PC-9 (cell line): ENCODE measurements around the gene REEP6. TPM values are rescaled to one million over a fixed set of nuclear protein-coding genes. Genes with fewer than 3 reads are reported as not detected.
"Not testable (repeated sequence)": the region's sequence is repeated elsewhere in the genome, so short reads cannot be mapped to it uniquely, and the experiment has no call there.

Experiments used
- BruUV-seq: library from RNA; stranded (reverse); fragments of 400-500 nt; replicated peaks from 2 replicates; lab custom pipeline; 2021; lab: Mats Ljungman, UMichigan
- CTCF ChIA-PET: fragments of 300-600 bp; sonication (Branson Sonifier 250); formaldehyde crosslinking; loops from one replicate; lab custom pipeline; 2022; ENCODE audit warnings: antibody characterized with exemption; lab: Charles Lee
- POLR2A ChIA-PET: fragments of 300-600 bp; sonication (Branson Sonifier 250); formaldehyde crosslinking; loops from one replicate; lab custom pipeline; 2022; ENCODE audit warnings: antibody characterized with exemption; ENCODE audit not compliant: unreplicated experiment; lab: Charles Lee
- DNase-seq, 2 experiments: peaks; one replicate each; pipeline versions ENCODE4 v3.0.0 to v3.0.0-alpha.2; 2015 to 2022; ENCODE audit warnings: mixed read lengths in 1 of 2
- H2AFZ ChIP-seq: fragments of 200-600 bp; sonication (generic); 2 replicates; pipeline ENCODE4 v1.8.1; 2017; ENCODE audit warnings: antibody characterized with exemption
- H3F3A ChIP-seq: fragments of 200-600 bp; sonication (generic); 2 replicates; pipeline ENCODE4 v1.8.1; 2017; ENCODE audit warnings: antibody characterized with exemption, mild to moderate bottlenecking, low read depth; ENCODE audit not compliant: insufficient read depth
- H3K27ac ChIP-seq: fragments of 200-600 bp; sonication (generic); 2 replicates; pipeline ENCODE4 v1.6.1; 2016; ENCODE audit warnings: mixed run types
- H3K27me3 ChIP-seq: fragments of 200-600 bp; sonication (generic); 2 replicates; pipeline ENCODE4 v1.6.1; 2016; ENCODE audit warnings: low read depth, mixed run types; ENCODE audit not compliant: insufficient read depth
- H3K36me3 ChIP-seq: fragments of 200-600 bp; sonication (generic); 2 replicates; pipeline ENCODE4 v1.6.1; 2016; ENCODE audit warnings: low read depth, mixed run types
- H3K4me1 ChIP-seq: fragments of 200-600 bp; sonication (generic); replicated peaks from 2 replicates; pipeline ENCODE4 v1.6.1; 2016; ENCODE audit warnings: mixed run types; ENCODE audit not compliant: insufficient read depth
- H3K4me2 ChIP-seq: fragments of 200-600 bp; sonication (generic); 2 replicates; pipeline ENCODE4 v1.6.1; 2017; ENCODE audit warnings: mixed run types
- H3K4me3 ChIP-seq: fragments of 200-600 bp; sonication (generic); 2 replicates; pipeline ENCODE4 v1.6.1; 2016; ENCODE audit warnings: mixed run types
- H3K79me2 ChIP-seq: fragments of 200-600 bp; sonication (generic); 2 replicates; pipeline ENCODE4 v1.6.1; 2017; ENCODE audit warnings: low read depth, mixed run types
- H3K9me2 ChIP-seq: fragments of 200-600 bp; sonication (generic); 2 replicates; pipeline ENCODE4 v1.8.1; 2017; ENCODE audit warnings: mild to moderate bottlenecking; ENCODE audit not compliant: insufficient read depth
- H3K9me3 ChIP-seq: fragments of 200-600 bp; sonication (generic); 2 replicates; pipeline ENCODE4 v1.8.1; 2016; ENCODE audit warnings: low read depth; ENCODE audit not compliant: insufficient read depth
- H4K20me1 ChIP-seq: fragments of 200-600 bp; sonication (generic); 2 replicates; pipeline ENCODE4 v1.8.1; 2017; ENCODE audit not compliant: insufficient read depth
- EZH2 ChIP-seq: fragments of 200-600 bp; sonication (generic); IDR thresholded peaks from 2 replicates; pipeline ENCODE4 v1.8.0; 2017; ENCODE audit warnings: antibody characterized with exemption, low read depth
- intact Hi-C: fragments of 100-400 bp; cut with micrococcal nuclease; formaldehyde crosslinking; loops from one replicate; pipeline ENCODE4 v1.10.0; 2022; ENCODE audit not compliant: unreplicated experiment
- total RNA-seq: library from RNA; stranded (reverse); gene quantifications from 2 replicates; pipeline ENCODE4 v1.2.3, GENCODE V29; 2021
- TF ChIP-seq, protein P1 (sequence below): fragments of 200-600 bp; sonication (generic); conservative IDR thresholded peaks from 2 replicates; pipeline ENCODE4 v1.6.1; 2017; ENCODE audit warnings: mixed run types, antibody characterized with exemption, mild to moderate bottlenecking, moderate library complexity

Gene REEP6
- total RNA-seq, 1 experiment from 2014 or later, result 39.5 TPM

DNA sequence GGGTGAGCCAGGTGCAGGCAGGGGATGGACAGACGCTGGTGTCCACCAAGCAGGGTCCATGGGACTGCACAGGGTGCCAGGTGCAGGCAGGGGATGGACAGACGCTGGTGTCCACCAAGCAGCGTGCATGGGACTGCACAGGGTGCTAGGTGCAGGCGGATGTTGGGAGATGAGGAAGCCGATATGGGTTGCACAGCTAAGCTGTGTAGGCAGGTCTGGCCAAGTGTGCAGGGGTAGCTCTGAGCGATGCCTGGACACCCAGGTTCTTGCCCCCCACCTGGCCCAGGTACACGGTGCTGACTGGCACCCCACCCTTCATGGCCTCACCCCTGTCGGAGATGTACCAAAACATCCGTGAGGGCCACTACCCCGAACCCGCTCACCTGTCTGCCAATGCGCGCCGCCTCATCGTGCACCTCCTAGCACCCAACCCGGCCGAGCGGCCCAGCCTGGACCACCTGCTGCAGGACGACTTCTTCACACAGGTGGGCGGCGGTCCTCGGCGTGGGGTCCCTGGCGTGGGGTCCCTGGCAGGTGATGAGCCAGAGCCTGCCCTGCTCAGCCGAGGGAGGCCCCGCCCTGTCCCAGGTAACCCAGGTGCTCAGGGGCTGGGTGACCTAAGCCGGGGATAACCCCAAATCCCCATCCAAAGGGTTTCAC is 36.8 kb downstream of the REEP6 start:
- DNase-seq, result no peak
- Histone ChIP-seq H2AFZ (no peak overlapping the region), H3K27me3 (0 out of 2 replicates have a peak, but pooled peaks cover 8% of the 10 kb centered on the region), H3K4me1 (no peaks in the 10 kb centered on the region), H3K27ac (no peak overlapping the region), H3K36me3 (no peaks in the 10 kb centered on the region), H3K79me2 (no peaks in the 10 kb centered on the region), H3K4me2 (no peak overlapping the region), H3K9me2 (no peaks in the 10 kb centered on the region), H3F3A (no peaks in the 10 kb centered on the region), H4K20me1 (no peaks in the 10 kb centered on the region), H3K4me3 (no peak overlapping the region), H3K9me3 (no peaks in the 10 kb centered on the region)
- intact Hi-C loops, result no loop called here
- CTCF ChIA-PET, result interaction anchor here (0.6 kb wide), 1 partner anchor 14 kb away, joined by 5 read pairs; no protein-coding TSS in a partner anchor
- no peak for TF ChIP-seq EZH2
- TF ChIP-seq, protein P1, sequence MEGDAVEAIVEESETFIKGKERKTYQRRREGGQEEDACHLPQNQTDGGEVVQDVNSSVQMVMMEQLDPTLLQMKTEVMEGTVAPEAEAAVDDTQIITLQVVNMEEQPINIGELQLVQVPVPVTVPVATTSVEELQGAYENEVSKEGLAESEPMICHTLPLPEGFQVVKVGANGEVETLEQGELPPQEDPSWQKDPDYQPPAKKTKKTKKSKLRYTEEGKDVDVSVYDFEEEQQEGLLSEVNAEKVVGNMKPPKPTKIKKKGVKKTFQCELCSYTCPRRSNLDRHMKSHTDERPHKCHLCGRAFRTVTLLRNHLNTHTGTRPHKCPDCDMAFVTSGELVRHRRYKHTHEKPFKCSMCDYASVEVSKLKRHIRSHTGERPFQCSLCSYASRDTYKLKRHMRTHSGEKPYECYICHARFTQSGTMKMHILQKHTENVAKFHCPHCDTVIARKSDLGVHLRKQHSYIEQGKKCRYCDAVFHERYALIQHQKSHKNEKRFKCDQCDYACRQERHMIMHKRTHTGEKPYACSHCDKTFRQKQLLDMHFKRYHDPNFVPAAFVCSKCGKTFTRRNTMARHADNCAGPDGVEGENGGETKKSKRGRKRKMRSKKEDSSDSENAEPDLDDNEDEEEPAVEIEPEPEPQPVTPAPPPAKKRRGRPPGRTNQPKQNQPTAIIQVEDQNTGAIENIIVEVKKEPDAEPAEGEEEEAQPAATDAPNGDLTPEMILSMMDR, result no peak
- no TSS peak for BruUV-seq
- POLR2A ChIA-PET, result no interaction called here

DNA sequence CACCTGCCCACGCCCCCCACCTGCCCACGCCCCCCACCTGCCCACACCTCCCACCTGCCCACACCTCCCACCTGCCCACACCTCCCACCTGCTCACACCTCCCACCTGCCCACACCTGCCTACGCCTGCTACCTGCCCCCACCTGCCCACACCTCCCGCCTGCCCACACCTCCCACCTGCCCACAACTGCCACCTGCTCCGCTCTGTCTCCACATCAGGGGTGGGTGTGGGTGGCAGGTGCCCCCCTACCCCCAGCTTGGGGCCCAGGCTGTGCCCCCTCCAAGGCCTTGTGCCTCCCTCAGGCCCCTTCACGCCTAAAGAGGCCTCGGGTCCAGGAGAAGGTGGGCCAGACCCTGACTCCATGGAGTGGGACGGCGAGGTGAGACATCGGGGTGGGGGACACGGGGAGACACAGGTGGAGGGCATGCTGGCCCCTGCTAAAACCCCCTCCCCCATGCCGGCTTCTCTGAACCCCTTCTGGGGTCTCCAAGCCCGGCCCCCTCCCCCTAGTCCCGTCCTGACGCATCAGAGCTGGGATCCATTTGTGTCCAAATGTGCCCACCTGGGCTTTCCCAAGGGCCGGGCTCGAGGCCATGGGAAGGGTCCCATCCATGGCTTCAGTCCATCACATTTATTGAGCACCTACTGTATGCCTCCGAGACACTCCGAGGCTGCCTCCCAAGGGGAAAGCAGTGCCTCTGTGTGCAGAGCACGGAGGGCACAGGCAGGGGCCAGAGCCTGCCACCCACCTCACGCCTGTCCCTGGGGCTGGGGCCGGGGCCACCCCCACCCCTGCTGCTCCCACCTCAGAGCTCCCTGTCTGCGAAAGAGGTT is 37.8 kb downstream of the REEP6 start:
- Histone ChIP-seq H3K27ac (no peak overlapping the region), H2AFZ (no peak overlapping the region), H3K4me2 (no peak overlapping the region), H4K20me1 (no peaks in the 10 kb centered on the region), H3F3A (no peaks in the 10 kb centered on the region), H3K9me3 (no peaks in the 10 kb centered on the region), H3K9me2 (no peaks in the 10 kb centered on the region), H3K79me2 (no peaks in the 10 kb centered on the region), H3K36me3 (no peaks in the 10 kb centered on the region), H3K4me3 (no peak overlapping the region), H3K4me1 (no peaks in the 10 kb centered on the region), H3K27me3 (0 out of 2 replicates have a peak, but pooled peaks cover 8% of the 10 kb centered on the region)
- DNase-seq, result no peak
- no peak for TF ChIP-seq EZH2
- TF ChIP-seq, protein P1, result no peak
- ChIA-PET POLR2A (no interaction called here), CTCF (no interaction called here)
- BruUV-seq, result no TSS peak
- intact Hi-C loops, result no loop called here

DNA sequence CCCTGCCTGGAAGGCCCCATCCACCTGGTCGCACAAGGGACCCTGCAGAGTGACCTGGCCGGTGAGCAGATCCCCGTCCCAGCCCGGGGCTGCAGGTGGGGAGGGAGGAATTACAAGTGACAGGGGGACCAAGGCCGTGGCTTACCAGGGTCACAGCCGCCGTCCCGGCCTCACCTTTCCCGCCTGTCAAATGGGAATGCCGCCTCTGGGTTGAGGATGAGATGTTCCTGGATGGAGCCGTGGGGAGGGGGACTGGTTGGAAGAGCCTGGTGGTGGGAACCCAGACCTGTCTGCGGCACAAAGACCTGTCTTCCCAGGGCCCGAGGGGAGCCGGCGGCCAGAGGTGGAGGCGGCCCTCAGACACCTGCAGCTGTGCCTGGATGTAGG is 38.4 kb downstream of the REEP6 start:
- Histone ChIP-seq H3K79me2 (no peaks in the 10 kb centered on the region), H3K9me3 (no peaks in the 10 kb centered on the region), H3K4me1 (no peaks in the 10 kb centered on the region), H3K4me3 (no peak overlapping the region), H3K4me2 (no peak overlapping the region), H3F3A (no peaks in the 10 kb centered on the region), H3K36me3 (no peaks in the 10 kb centered on the region), H2AFZ (no peak overlapping the region), H3K27me3 (0 out of 2 replicates have a peak, but pooled peaks cover 8% of the 10 kb centered on the region), H4K20me1 (no peaks in the 10 kb centered on the region), H3K27ac (no peak overlapping the region), H3K9me2 (no peaks in the 10 kb centered on the region)
- DNase-seq, result no peak
- intact Hi-C loops, result no loop called here
- no TSS peak for BruUV-seq
- CTCF ChIA-PET, result no interaction called here
- POLR2A ChIA-PET, result no interaction called here
- TF ChIP-seq, protein P1, result no peak
- no peak for TF ChIP-seq EZH2

DNA sequence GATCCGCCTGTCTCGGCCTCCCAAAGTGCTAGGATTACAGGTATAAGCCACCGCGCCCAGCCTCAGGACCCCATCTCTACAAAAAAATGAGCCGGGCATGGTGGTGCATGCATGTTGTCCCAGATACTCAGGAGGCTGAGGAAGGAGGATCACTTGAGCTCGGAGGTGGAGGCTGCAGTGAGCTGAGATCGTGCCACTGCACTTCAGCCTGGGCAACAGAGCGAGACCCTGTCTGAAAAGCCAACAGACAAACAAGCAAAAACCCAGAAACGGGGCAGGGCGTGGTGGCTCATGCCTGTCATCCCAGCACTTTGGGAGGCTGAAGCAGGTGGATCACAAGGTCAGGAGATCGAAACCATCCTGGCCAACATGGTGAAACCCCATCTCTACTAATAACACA is 39.9 kb downstream of the REEP6 start:
- H3K36me3 ChIP-seq, BruUV-seq, H3K27ac ChIP-seq, H3K4me3 ChIP-seq, H3K79me2 ChIP-seq, H3K27me3 ChIP-seq, H4K20me1 ChIP-seq, POLR2A ChIA-PET, H3K9me3 ChIP-seq, H2AFZ ChIP-seq, H3F3A ChIP-seq, H3K4me1 ChIP-seq, H3K9me2 ChIP-seq, DNase-seq, intact Hi-C loops, H3K4me2 ChIP-seq: not testable (repeated sequence)
- CTCF ChIA-PET, result interaction anchor here (0.6 kb wide), 1 partner anchor 858 kb away, joined by 8 read pairs; no protein-coding TSS in a partner anchor
